Measurements from ENCODE around the gene ULBP3.

DNA sequence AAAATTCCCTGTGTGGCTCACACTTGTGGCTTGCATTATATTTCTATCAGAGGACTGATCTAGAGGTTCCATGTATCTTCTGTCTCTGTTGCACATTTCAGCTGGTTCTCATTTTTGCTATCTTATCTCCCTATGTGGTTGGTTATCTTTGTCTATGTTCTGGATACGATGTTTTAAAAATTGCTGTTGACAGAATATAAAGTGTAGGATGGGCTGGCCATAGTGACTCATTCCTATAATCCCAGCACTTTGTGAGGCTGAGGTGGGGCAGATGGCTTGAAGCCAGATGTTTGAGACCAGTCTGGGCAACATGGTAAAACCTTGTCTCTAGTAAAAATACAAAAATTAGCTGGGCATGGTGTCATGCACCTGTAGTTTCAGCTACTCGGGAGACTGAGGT, 9.9 kb upstream of the ULBP3 start:
- TF ChIP-seq EZH2phosphoT487 (IDR thresholded peaks at IDR 0.05): no peak
- no peak for TF ChIP-seq EZH2 (IDR thresholded peaks at IDR 0.05)
- no peak for TF ChIP-seq CTCF (IDR thresholded peaks at IDR 0.05)
